ENCODE measurements around the gene F2RL1.

DNA sequence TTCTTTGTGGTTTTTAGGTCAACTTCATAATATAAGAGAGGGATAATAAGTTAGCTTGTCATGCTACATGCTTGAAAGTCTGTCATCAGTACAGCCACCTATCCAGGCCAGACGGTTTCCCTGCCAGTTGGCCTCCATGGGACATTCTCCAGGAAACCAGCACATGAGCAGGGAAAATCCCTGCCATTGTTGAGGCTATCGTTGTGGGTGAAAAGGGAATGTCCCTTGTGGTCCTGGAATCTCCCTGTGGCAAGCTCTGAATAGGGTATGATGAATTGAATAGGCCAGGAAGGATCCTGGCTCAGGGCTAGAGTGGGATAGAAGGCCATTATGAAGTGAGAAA lies 12.3 kb downstream of the F2RL1 start:
- TF ChIP-seq, protein P1, sequence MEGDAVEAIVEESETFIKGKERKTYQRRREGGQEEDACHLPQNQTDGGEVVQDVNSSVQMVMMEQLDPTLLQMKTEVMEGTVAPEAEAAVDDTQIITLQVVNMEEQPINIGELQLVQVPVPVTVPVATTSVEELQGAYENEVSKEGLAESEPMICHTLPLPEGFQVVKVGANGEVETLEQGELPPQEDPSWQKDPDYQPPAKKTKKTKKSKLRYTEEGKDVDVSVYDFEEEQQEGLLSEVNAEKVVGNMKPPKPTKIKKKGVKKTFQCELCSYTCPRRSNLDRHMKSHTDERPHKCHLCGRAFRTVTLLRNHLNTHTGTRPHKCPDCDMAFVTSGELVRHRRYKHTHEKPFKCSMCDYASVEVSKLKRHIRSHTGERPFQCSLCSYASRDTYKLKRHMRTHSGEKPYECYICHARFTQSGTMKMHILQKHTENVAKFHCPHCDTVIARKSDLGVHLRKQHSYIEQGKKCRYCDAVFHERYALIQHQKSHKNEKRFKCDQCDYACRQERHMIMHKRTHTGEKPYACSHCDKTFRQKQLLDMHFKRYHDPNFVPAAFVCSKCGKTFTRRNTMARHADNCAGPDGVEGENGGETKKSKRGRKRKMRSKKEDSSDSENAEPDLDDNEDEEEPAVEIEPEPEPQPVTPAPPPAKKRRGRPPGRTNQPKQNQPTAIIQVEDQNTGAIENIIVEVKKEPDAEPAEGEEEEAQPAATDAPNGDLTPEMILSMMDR (conservative IDR thresholded peaks at IDR 0.05; ENCODE audit: low read length), result no peak
- no peak for TF ChIP-seq EZH2phosphoT487 (IDR thresholded peaks at IDR 0.05; ENCODE audit: borderline replicate concordance, low read depth, low read length)
